HUDEP-2 (cell line): ENCODE measurements around the gene GPR171.

ENCODE experiments used
- DNase-seq, 76 experiments: peaks; one replicate each; lab custom pipeline; 2025; ENCODE audit not compliant: unreplicated experiment in 76 of 76; lab: John Stamatoyannopoulos, UW

Gene GPR171

GRCh38 chr3:151214459-151214858 lies 11.4 kb upstream of the GPR171 start:
- DNase-seq, result no peak

DNA sequence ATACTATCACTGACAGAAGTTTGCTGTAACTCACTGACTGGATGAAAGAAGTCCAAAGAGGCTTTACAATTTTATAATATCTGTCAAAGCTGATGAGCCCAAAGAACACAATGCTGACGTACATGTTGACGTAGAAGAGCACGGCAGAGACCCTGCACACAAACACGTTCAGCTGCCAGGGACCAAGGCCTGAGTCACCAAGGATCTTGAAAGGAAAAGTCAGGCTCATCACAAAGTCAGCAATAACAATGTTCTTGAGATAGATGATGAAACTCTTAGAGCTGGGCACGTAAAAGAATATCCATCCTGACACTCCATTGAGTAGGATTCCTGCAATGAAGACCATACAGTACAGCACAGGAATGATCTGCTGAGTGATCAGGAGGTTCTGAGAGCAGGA lies 10.9 kb upstream of the GPR171 start:
- DNase-seq, result no peak

DNA sequence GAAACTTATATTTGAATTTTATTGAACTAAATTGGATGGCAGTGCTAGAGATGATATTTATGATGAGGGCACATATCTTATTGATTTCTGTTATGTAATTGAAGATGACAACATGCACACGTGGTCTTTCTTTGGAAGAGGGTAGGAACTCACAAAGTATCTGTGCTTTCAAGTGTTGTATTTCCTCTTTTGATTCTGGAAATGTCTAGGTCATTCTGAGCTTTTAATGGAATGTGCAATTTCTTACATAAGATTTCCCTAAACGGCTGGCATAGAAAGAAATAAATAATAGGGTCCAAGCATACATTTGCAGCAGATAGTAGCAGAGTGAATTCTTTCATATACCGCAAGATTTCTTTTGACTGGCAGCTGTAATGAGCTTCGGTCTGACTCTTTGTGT lies 10.1 kb upstream of the GPR171 start:
- DNase-seq, result no peak

- DNase-seq, result no peak
Observed at GRCh38 chr3:151210676-151211381, 7.8 kb upstream of the GPR171 start.

GRCh38 chr3:151209654-151210053 lies 6.6 kb upstream of the GPR171 start:
- no peak for DNase-seq

GRCh38 chr3:151206201-151206600 lies 3.2 kb upstream of the GPR171 start:
- DNase-seq, result no peak

DNA sequence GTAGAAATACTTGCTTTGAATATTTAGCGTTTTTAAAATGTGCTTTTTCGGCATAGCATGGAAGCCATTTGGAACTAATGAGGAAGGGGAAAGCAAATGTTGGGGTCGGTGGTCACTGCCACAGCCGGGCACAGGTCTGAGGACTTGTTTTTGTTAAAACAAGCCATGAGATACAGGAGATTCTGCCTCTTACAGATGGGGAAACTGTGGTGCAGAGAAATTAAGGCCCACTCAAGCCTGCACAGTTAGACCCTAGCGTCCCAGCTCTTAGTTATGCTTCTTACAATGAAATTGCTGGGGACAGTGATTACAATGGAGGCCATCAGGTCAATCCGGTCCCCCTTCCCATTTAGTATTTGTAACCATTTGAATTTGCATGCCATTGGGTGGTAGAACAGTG lies 2.5 kb upstream of the GPR171 start:
- no peak for DNase-seq

- DNase-seq, result no peak
Observed at GRCh38 chr3:151204530-151205402, 1.8 kb upstream of the GPR171 start.

GRCh38 chr3:151201051-151201730 lies 1.8 kb downstream of the GPR171 start:
- no peak for DNase-seq

- DNase-seq, result no peak
Observed at GRCh38 chr3:151200586-151200985, 2.4 kb downstream of the GPR171 start.

GRCh38 chr3:151199554-151200438 lies 3.2 kb downstream of the GPR171 start:
- DNase-seq, result no peak

DNA sequence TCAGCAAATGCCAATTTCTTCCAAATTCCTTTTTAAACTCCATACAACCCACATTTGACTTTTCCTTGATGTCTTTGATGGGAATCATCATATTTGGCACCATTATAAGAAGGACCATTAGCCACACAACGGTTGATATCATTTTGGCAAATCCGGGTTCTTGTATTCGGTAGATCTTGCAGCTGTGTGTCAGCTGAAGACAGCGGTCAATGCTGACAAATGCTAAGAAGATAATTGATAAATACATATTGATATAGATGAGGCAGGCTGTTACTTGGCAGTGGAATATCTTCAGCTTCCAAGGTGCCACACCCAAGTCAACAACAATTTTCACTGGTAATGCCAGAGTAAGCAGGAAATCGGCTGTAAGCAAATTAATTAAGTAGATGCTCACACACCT lies 4.2 kb downstream of the GPR171 start:
- DNase-seq, result no peak

DNA sequence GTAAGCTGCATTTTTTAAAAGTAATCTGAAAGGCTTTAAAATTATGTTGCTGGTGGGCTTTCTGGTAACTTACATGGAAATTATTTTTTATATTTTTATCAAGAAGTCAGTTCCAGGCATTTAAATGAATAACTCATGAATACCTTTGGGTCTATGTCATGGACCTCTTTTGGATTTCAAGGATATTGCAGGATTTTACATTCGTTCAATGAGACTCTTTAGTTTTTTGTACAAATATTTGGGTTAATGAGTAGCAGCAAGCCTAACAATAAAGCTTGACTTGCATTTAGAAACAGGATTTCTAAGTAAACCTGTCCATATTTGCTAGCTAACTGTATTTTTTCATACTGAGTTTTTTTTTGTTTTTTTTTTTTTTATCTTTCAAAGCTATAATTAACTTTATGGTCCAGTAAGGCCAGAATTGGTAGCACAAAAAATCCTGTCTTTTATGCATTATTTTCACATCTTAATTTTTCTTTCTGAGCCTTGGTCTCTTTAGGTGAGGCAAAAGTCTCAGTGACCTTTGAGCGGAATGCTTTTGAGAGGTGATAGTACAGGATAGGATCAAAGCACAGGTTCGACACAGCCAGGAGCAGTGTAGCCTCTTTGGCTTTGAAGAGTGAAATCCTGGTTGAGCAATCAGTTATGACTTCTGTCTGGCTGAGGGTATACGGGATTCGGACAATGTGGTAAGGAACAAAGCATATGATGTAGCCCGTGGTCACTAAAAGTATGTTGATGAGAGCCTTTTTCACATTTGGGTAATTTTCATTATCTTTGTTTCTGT lies 4.8 kb downstream of the GPR171 start:
- DNase-seq, result no peak

DNA sequence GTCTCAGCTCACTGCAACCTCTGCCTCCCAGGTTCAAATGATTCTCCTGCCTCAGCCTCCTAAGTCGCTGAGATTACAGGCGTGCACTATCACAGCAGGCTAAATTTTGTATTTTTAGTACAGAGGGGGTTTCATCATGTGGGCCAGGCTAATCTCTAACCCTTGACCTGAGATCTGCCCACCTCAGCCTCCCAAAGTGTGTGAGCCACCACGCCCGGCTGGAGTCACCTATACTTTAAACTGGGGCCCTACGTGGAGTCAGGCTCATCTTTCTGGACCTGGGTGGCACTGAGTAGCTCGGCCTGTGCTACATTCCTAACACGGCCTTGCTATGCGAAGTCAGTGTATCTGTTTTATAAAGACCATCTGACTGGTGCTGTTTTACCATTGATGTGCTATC lies 5.8 kb downstream of the GPR171 start:
- DNase-seq, result no peak

DNA sequence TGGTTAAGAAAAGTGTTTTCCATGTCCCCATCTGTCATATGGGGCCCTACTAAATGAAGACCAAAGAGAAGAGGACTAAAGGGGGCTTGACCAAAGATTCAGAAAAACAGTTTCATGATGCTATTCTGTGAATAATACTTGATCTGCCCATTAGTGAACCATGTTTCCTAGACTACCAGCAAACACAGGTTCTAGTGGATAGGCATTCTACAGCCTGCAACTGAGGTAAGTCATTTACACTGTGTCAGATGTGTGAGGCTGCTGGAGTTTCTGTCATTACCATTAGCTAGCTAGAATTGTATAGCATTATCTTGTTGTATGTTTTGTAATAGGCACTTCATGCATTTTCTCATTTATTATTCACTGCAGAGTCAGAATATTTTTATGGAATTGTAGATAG lies 6.6 kb downstream of the GPR171 start:
- DNase-seq, result no peak

DNA sequence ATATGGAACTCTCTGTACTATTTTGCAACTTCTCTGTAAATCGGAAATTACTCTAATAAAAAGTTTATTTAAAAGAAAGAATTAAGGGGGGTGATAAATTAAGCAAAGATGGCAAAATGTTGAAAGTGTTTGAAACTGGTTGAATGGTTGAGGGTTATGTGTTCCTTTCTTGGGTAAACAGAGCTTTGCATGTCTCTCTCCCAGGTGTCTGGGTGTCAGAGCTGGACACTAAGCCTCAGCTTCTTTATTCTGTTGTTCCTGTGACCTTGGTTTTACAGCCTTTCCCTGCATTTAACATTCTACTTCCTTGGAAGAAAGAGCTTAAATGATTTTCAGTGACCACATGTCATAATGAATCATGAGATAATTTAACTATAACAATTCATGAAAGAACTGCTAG lies 7.2 kb downstream of the GPR171 start:
- DNase-seq, result no peak

GRCh38 chr3:151192545-151192944 lies 10.5 kb downstream of the GPR171 start:
- no peak for DNase-seq

- no peak for DNase-seq
Observed at GRCh38 chr3:151191095-151191494, 11.9 kb downstream of the GPR171 start.

GRCh38 chr3:151183265-151183671 lies 19.7 kb downstream of the GPR171 start:
- no peak for DNase-seq
